Activated CD4-positive, alpha-beta T cell treated with anti-CD3 and anti-CD28 coated beads, Interleukin-2, amount 50 U/mL, for 16 hours (primary cell): ENCODE measurements around the gene EXOSC3.
"Not testable (repeated sequence)": the region's sequence is repeated elsewhere in the genome, so short reads cannot be mapped to it uniquely, and the experiment has no call there.

Experiments
- DNase-seq: peaks from one replicate; pipeline ENCODE4 v3.0.0-alpha.2; 2020

Gene EXOSC3

DNA sequence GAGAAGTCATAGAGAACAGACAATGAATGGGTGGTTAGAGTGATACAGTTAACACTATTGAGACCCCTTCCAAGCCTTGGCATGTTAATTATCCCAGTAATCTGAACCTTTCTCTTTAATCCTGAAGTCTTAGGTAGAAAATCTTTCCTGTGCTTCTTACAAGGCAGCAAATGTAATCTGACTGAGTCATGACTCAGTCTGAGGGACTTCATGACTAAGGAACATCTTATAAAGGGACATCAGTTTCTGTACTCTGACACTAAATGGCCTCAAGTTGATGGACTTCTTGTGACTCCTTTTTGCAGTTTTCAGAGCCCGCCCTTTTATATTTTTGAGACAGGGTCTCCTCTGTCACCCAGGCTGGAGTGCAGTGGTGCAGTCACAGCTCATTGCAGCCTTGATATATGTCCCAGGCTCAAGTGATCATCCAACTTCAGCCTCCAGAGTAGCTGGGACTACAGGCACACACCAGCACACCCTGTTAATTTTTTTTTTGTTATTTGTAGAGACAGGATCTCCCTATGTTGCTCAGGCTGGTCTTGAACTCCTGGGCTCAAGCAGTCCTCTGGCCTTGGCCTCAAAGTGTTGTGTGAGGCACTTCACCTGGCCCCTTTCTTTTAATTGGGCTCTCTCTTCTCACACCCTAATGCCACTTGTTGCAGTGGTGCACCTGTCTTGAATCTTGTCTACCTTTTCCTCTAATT is 9.5 kb downstream of the EXOSC3 start:
- no peak for DNase-seq

DNA sequence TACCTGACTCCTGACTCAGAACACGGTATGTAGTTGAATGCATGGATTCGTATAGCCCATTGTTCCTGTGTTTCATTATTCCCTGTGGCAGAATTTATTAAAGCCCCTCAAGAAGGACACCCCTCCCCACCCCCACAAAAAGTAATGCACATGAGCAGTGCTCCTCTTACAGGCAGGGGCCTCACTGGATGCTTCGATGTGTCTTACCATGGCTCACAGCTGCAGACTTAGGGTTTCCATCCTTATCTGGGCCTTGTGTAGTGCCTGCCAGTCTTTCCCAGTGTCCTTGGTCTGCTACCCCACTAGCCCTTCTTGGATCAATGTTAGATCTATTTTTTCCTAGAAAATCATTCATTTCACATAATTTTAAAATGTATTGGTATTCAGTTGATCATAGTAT is 14.9 kb downstream of the EXOSC3 start:
- no peak for DNase-seq

DNA sequence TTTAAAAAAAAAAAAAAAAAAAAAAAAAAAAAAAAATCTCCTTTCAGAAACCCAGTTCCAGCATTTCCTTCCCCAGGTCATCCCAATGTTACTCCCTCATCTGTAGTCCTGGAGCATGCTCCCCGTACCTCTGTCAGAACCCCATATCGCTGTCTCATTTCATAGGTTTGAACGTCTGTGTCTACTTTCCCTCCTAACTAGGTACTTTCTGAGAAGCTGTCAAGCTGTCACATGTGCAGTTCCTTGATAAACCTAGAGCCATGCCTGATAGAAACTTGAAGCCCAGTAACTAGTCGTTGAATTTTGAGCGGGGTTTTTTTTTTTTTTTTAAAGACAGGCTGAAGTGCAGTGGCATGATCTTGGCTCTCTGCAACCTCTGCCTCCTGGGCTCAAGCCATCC is 15.6 kb downstream of the EXOSC3 start:
- DNase-seq = no peak

DNA sequence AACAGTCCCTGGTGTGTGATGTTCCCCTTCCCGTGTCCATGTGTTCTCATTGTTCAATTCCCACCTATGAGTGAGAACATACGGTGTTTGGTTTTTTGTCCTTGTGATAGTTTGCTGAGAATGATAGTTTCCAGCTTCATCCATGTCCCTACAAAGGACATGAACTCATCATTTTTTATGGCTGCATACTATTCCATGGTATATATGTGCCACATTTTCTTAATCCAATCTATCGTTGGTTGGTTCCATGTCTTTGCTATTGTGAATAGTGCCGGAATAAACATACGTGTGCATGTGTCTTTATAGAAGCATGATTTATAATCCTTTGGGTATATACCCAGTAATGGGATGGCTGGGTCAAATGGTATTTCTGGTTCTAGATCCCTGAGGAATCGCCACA is 19.6 kb downstream of the EXOSC3 start:
- not testable (repeated sequence) for DNase-seq

DNA sequence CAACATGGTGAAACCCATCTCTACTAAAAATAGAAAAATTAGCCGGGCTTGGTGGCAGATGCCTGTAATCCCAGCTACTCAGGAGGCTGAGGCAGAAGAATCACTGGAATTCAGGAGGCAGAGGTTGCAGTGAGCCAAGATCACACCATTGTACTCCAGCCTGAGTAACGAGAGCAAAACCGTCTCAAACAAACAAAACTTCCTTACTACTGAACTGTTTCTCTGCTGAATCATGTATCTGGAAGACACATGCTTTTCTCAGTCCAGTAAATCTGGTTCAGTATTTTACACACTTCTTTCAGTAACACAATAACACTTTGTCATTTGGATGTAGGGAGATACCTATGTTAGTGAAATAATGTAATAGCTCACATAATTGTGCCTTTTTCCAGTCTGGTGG is 23.4 kb downstream of the EXOSC3 start:
- DNase-seq = no peak

DNA sequence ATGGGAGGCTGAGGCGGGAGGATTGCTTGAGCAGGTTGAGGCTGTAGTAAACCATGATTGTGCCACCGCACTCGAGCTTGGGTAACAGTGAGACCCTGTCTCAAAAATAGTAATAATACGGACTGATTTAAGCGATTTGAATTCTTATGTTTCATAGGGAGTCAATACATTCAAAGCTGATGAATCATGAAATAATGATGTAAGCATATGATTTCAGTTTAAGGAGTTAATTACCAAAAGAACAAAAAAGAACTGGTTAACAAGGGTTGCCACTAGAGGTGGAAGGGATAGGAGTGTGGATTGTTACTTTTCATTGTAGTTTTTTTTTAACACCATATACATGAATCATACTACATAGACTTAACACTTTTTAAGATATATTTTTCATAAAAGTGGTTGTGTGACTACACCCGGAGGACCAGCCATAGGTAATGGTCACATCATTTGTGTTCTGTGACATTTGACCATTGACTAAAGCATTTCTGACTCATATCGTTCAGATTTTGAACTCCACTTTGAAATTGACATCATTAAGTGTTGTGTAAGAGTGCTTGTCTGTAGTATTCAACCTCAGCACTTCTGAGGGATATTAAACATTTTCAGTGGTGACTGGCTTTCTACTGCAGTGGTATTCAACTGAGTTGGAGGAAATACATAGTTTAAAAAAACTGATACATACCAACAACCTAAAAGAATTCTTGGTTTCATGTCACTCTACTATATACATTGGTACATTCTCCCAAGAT is 24.3 kb downstream of the EXOSC3 start:
- no peak for DNase-seq

DNA sequence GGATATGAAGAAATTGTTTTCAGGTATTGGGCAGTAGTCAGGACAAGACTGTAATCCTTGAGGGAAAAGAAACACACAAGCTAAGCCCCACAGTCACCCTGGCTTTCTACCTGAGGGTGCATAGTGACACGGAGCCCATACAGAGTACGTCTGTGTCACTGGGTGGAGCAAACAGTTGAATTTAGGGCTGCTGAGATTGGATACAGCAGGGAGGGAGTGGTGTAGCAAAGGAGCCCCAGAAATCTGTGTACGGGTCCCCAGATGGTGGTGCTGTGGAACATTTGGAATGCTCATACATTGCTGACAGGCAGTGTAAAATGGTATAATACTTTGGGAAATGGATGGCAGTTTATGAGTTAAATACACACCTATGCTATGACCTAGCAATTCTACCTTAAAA is 26.1 kb downstream of the EXOSC3 start:
- DNase-seq = no peak

DNA sequence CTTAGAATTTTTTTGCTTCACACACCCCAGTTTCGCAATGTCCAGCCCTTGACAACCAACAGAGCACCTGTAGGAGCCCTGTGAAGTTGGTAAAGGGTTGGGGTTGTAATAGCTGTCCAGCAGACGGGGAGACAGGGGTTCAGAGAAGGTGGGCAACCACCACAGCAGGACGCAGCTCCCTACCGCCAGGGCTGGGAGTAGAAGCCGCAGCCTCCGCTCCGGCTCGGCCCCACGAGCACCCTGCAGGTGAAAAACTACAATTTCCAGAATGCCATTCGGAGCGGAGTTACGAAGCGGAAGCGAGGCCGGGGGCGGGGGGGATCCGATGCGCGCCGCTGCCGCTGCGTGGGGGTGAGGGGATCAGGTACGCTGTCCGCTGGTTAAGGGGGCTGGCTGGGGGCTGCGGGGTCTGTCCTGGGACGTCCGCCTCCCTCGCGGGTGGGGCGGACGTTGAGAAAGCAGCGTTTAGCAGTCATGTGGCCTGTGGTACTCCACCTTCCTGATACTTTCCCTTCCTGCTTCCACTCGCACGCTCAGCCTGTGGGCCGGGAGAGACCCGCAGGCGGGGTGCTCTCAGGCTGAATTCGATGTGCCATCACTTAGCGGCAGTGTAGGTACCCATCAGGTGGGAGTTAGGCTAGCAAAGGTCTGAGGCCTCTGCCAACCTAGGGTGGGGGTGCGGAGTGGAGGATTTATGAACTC is 31.2 kb downstream of the EXOSC3 start, which contains the start of gene TRMT10B:
Gene TRMT10B, plus strand, starts transcription at position 317 of the 702 bp plus-strand sequence. CDS start 8,127 bp downstream, outside the sequence.
- DNase-seq = peak; percentile 82

DNA sequence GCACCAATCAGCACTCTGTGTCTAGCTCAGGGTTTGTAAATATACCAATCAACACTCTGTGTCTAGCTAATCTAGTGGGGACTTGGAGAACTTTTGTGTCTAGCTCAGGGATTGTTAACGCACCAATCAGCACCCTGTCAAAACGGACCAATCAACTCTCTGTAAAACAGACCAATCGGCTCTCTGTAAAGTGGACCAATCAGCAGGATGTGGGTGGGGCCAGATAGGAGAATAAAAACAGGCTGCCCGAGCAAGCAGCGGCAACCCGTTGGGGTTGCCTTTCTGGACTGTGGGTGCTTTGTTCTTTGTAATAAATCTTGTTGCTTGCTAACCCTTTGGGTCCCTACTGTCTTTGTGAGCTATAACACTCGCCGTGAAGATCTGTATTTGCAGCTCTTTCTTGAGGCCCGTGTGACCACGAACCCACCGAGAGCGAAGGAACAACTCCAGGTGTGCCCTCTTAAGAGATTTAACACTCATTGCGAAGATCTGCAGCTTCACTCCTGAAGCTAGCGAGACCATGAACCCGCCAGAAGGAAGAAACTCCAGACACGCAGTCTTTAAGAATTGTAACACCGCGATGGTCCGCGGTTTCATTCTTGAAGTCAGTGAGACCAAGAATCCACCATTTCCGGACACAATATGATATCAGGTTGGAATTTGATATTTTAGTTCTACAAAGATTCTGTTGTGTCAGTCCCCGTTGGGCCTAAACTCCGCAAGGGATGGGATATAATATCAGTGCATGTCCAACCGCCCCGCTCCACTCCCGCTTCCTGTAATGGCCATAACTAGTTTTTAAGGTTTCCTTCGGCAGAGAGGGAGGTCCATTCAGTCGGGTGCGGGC is 32.0 kb downstream of the EXOSC3 start:
- DNase-seq = no peak

DNA sequence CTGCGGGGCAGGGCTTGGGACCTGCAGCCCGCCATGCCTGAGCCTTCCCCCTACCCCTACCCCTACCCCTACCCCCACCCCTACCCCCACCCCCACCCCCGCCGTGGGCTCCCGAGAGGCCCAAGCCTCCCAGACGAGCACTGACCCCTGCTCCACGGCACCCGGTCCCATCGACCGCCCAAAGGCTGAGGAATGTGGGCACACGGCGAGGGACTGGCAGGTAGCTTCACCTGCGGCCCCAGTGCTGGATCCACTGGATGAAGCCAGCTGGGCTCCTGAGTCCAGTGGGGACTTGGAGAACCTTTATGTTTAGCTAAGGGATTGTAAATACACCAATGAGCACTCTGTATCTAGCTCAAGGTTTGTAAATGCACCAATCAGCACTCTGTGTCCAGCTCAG is 32.8 kb downstream of the EXOSC3 start:
- not testable (repeated sequence) for DNase-seq

DNA sequence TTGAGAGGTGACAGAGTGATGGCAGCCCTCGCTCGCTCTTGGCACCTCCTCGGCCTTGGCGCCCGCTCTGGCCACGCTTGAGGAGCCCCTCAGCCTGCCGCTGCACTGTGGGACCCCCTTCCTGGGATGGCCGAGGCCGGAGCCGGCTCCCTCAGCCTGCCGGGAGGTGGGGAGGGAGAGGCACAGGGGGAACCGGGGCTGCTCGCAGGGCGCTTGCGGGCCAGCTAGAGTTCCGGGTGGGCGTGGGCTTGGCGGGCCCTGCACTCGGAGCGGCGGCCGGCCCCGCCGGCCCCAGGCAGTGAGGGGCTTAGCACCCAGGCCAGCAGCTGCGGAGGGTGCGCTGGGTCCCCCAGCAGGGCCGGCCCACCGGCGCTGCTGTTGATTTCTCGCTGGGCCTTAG is 33.2 kb downstream of the EXOSC3 start:
- DNase-seq = not testable (repeated sequence)

DNA sequence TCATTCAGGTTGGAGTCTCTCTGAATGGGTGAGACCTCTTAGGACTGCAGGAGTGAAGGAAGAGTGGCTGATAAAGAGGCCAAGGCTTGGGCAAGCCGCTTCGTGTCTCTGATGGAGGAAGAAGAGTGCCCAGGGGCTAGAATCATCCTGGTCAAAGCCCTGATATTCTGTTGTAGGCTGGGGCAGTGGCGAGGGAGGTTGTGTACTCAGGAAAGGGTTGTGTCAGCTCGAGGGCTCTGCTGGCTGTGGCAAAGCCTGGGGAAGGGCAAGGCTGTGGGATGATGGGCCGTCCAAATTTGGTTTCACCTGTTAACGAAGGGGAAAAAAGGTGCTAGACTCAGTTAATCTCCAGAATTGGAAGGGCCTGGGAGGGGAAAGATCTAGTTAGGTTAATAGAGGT is 33.7 kb downstream of the EXOSC3 start:
- DNase-seq = no peak

DNA sequence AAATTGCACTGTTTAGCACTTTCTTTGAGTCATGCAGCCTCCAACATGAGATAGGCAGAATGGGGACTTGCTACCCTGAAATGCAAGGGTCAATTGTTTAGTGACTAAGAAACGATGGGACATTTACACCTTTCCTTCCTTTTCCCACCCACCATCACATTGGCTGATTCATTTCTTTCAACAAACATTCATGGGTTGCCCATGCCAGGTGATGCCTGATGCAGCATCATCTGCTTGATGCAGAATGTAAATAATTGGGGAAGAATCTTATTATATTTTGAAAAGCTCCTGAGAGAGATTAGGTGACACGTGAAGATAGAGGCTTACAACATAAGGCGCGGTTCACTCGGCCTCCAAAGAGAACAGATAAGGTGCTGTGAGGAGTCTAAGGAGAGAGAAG is 35.7 kb downstream of the EXOSC3 start:
- no peak for DNase-seq

DNA sequence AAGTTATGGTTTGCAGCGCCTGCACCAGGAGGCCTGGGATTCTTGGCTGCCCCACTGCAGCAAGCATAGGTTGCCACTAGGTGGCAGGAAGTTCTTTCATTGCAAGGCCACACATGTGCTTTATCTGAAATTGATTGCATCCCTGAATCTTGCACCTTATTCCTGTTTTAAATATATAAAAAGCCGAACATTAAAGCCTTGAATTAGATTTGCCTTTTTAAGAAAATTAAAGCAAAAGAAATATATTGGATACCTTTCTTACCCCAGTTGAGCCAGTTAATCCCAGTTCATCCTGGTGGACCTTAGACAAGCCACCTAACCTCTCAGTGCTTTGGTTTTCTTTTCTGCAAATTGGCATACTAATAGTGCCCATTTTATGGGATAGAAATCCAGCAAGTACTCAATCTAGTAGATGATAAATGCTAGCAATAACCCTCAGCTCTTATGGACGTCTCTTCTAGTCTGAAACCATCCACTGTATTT is 37.6 kb downstream of the EXOSC3 start:
- peak; percentile 68 for DNase-seq

DNA sequence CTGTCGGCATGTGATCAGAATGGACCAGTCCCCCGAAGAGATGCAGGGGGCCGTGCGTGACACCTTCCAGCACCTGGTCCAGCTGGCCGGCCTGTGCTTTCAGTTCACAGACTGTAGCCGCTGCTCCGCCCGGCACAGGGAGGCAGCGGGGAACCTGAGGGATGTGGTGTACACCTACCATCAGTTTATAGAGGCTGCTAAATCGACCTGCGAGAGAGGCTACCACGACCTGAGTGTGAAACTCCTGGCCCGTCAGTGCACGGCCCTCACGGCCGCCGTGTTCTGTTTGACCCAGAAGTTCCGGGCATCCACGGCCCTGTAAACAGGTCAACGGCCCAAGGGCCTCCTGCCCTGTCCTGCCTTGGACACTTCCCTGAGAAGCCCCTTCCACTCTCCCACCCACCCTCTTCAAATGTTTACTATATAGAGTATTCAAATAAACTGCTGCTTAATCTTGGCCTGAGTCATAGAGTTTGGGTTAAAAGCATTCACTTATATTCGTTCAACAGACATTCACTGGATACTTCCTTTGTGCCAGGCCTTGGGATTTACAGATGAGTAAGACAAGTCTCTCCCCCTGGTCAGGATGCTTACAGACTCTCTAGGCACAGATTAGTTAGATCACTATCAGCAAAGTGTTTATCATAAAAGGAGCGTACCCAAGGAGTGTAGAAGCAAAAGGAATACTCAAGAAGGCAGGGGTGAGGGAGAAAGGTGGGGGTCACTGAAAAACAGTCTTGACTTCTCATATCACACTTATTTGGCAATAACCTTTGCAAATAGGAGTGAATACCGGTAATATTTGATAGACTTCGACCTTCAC is 38.2 kb downstream of the EXOSC3 start:
- no peak for DNase-seq

DNA sequence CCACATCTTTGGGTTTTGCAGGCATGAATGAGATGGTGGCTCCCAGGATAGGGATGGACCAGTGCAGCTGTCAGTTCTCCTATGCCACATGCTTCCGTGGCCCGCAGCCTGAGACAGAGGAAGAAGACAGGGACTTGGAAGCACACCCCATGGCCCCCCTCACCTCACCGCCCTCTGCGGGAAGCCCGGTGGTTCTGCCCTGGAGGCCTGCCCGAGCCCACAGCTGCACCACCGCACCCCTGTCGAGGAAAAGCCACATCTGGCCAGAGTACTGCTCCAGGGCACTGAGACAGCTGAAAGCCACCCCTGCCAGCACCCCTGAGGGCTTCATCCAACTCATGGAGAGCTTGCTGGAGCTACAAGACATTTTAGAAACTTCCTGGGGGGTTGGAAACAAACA is 38.9 kb downstream of the EXOSC3 start:
- DNase-seq = no peak

DNA sequence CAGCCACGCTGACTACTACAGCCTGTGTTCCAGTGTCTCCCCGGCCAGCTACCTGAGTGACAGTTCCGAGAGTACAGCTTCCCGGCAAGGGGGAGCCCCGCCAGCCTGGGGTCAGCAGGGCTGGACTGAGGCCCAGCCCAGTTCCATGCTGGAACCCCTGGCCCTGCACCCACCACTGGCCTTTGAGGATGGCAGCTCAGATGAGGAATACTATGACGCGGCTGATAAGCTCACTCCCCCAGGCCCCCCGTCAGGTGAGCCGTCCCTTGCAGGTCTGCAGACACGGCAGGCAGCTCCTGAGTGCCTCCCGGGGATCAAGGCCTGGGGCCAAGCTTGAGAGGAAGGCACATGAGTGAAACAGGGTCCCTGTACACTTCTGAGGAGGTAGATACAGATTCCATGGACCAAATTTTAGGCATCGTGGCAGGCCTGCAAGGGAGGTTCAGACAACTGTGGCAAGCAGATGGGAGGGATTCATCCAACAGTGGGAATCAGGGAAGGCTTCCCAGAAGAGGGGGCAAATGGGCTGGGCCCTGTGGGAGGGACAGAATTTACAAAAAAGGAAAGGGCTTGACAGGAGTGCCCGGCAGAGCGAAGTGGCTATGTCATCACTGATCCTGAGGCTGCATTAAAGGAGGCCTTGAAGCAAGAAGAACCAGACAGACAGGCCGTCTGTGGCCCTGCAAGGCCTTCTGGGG is 44.1 kb downstream of the EXOSC3 start:
- no peak for DNase-seq

DNA sequence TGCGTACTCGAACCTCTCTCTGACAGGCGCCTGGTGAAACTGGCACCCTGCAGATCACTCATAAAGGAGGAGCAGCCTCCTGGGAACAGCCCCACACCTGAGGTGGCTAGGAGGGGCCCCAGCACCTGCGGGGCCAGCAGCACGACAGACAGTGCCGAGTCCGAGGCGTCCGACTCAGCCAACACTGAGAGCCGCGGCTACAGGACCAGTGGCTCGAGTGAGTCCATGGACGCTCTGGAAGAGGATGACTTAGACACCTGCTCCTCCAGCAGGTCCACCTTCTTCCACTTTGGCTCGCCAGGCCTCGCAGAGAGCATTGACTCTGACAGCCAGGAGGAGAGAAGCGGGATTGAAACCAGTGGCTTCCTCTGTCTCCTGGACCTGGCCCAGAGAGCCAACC is 44.7 kb downstream of the EXOSC3 start:
- no peak for DNase-seq

DNA sequence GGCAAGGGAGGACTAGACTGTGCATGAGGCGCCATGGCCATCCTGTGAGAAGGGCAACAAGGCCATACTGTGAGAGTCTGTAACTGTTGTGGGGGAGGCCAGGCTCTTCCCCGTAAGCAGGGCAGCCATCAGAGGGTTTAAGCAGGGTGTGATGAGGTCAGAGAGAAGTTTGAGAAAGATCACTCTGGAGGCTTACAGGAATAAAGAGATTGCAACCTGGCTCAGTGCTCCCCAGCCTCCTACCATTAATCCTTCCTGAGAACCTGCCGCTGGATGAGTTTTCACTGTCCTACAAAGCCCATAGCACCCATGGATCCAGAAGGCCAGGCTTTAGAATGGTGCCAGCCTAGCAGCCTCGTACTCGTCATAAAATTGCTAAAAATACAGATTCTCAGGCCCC is 45.6 kb downstream of the EXOSC3 start:
- no peak for DNase-seq

DNA sequence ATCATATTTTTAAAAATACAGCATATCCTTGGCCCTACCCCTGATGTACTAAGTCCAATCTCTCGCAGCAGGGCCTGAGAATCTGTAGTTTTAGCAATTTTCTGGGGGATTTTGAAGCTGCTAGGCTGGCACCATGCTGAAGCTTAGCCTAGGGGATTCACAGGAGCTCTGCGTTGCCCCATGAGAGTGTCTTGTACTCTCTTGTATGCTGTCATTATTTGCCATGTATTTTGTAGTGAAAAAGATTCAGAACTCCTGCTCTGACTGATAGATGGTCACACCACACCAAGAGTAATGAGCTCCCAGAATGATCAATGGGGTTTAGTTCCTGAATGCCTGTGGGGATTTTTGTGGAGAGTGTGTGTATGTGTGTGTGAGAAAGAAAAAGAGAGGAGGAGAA is 51.9 kb downstream of the EXOSC3 start:
- DNase-seq = no peak

DNA sequence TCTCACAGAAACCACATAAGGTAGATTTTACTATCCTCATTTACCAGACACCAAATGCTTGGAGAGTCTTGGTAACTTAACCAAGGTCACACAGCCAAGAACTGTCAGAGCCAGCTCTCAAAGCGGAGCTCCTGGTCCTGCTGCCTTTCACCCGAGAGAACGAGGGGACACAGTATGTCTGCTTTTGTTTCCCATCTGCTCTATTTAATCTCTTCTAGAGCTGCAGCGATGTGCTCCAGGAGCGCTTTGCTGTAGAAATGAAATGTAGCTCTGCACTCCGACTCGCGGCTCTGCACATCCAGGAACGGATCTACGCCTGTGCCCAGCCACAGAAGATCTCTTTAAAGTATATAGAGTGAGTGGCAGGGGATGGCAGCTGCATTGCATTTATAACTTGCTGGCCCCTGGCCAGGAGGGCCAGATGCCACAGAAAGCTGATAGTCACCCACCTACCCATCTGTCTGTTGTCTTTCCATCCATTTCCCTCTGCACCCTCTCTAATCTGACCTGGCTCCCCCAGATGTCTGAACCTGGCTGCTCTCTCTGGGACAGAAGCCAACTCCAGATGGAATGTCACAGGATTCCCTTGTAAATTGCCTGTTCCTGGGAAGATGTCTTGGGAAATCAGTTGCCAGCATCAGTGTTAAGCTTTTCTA is 52.6 kb downstream of the EXOSC3 start:
- no peak for DNase-seq
